H1 (cell line): ENCODE results near the gene ADORA1. TPM values are rescaled to one million over a fixed set of nuclear protein-coding genes. Genes with fewer than 3 reads are reported as not detected.

Experiments
- CTCF ChIA-PET: fragments of 300-600 bp; sonication (Branson Sonifier 250); formaldehyde crosslinking; loops from one replicate; lab custom pipeline; 2021; ENCODE audit not compliant: partially characterized antibody; lab: Charles Lee
- POLR2A ChIA-PET: fragments of 300-600 bp; sonication (Branson Sonifier 250); formaldehyde crosslinking; loops from one replicate; lab custom pipeline; 2021; ENCODE audit warnings: inconsistent platforms; ENCODE audit not compliant: partially characterized antibody; lab: Charles Lee
- DNase-seq, 2 experiments: peaks; one replicate each; pipeline versions ENCODE4 v3.0.0 to v3.0.0-alpha.2; 2010 to 2022; ENCODE audit warnings: low spot score in 2 of 2, low read depth in 1 of 2, mixed read lengths in 1 of 2
- FAIRE-seq: peaks from 2 replicates; lab custom pipeline; 2011; peaks lifted over from hg19 to GRCh38; lab: Jason Lieb, UNC
- H2AFZ ChIP-seq: 2 replicates; pipeline ENCODE4 v1.8.1; 2012; ENCODE audit warnings: low read length, inconsistent platforms
- H2AK5ac ChIP-seq: 2 replicates; pipeline ENCODE4 v1.6.1; 2013; ENCODE audit warnings: low read depth, low read length
- H2BK120ac ChIP-seq: replicated peaks from 2 replicates; pipeline ENCODE3; 2013; ENCODE audit warnings: low read depth, low read length, inconsistent platforms
- H2BK12ac ChIP-seq: 2 replicates; pipeline ENCODE4 v1.6.1; 2013; ENCODE audit warnings: low read depth, low read length
- H2BK15ac ChIP-seq: 2 replicates; pipeline ENCODE4 v1.6.1; 2013; ENCODE audit warnings: low read length
- H2BK20ac ChIP-seq: 2 replicates; pipeline ENCODE4 v1.6.1; 2013; ENCODE audit warnings: low read length
- H2BK5ac ChIP-seq: 2 replicates; pipeline ENCODE4 v1.6.1; 2013; ENCODE audit warnings: low read depth, low read length
- H3K14ac ChIP-seq: 2 replicates; pipeline ENCODE4 v1.6.1; 2013; ENCODE audit warnings: inconsistent platforms; ENCODE audit not compliant: insufficient read length
- H3K18ac ChIP-seq: 2 replicates; pipeline ENCODE4 v1.6.1; 2013; ENCODE audit warnings: low read length; ENCODE audit errors: extremely low read depth
- H3K23ac ChIP-seq: 2 replicates; pipeline ENCODE4 v1.6.1; 2013; ENCODE audit warnings: inconsistent platforms; ENCODE audit not compliant: insufficient read length
- H3K23me2 ChIP-seq: 2 replicates; pipeline ENCODE4 v1.6.1; 2013; ENCODE audit warnings: low read depth, low read length
- H3K27ac ChIP-seq: 2 replicates; pipeline ENCODE4 v1.6.1; 2011; ENCODE audit warnings: low read depth, low read length, inconsistent platforms
- H3K27me3 ChIP-seq, 4 experiments: replicated peaks in 1 of 4; 1 replicate in 1 of 4; 2 replicates in 3 of 4; pipeline versions ENCODE4 v1.6.1 to v1.8.1; 2011 to 2013; ENCODE audit warnings: low read length in 3 of 4, mild to moderate bottlenecking in 3 of 4, inconsistent platforms in 2 of 4, mixed read lengths in 2 of 4, moderate library complexity in 1 of 4; ENCODE audit not compliant: control insufficient read depth in 3 of 4, insufficient read depth in 3 of 4; ENCODE audit errors: extremely low read depth in 1 of 4
- H3K36me3 ChIP-seq, 4 experiments: 2 replicates each; pipeline versions ENCODE4 v1.6.1 to v1.8.1; 2011 to 2013; ENCODE audit warnings: mild to moderate bottlenecking in 4 of 4, low read length in 3 of 4, moderate library complexity in 2 of 4, control low read depth in 1 of 4, inconsistent platforms in 1 of 4; ENCODE audit not compliant: insufficient read depth in 4 of 4, control insufficient read depth in 2 of 4
- H3K4ac ChIP-seq: replicated peaks from 2 replicates; pipeline ENCODE3; 2013; ENCODE audit warnings: low read length, low read depth, mixed read lengths, inconsistent platforms; ENCODE audit not compliant: insufficient read length
- H3K4me1 ChIP-seq, 4 experiments: replicated peaks in 1 of 4; 1 replicate in 1 of 4; 2 replicates in 3 of 4; pipeline versions ENCODE4 v1.6.1 to v1.8.1; 2011 to 2013; ENCODE audit warnings: low read length in 3 of 4, inconsistent platforms in 2 of 4, mixed read lengths in 1 of 4; ENCODE audit not compliant: insufficient read depth in 4 of 4, control insufficient read depth in 3 of 4
- H3K4me2 ChIP-seq, 2 experiments: 2 replicates each; pipeline versions ENCODE4 v1.6.1 to v1.8.1; 2011 to 2013; ENCODE audit warnings: low read depth in 2 of 2, low read length in 2 of 2, control low read depth in 1 of 2, inconsistent platforms in 1 of 2, mild to moderate bottlenecking in 1 of 2; ENCODE audit not compliant: insufficient read depth in 1 of 2
- H3K4me3 ChIP-seq, 4 experiments: fragments of 200-600, 300-600 bp in 1 of 4; sonication (generic), shearing (Covaris generic), sonication (Bioruptor Twin) in 1 of 4; 2 replicates each; pipeline versions ENCODE4 v1.5.1 to v1.8.1; 2011 to 2016; ENCODE audit warnings: low read length in 4 of 4, low read depth in 3 of 4, control low read depth in 2 of 4, inconsistent platforms in 2 of 4, mild to moderate bottlenecking in 2 of 4, mixed read lengths in 1 of 4, moderate library complexity in 1 of 4; ENCODE audit not compliant: insufficient read depth in 2 of 4; ENCODE audit errors: extremely low read depth in 1 of 4
- H3K56ac ChIP-seq: replicated peaks from 2 replicates; pipeline ENCODE3; 2013; ENCODE audit warnings: low read depth, mild to moderate bottlenecking, mixed read lengths, low read length, inconsistent platforms; ENCODE audit not compliant: insufficient read length
- H3K79me1 ChIP-seq: 2 replicates; pipeline ENCODE4 v1.6.1; 2013; ENCODE audit warnings: low read depth, low read length, control low read depth
- H3K79me2 ChIP-seq, 2 experiments: 2 replicates each; pipeline versions ENCODE4 v1.6.1 to v1.8.1; 2012 to 2013; ENCODE audit warnings: low read length in 2 of 2, mild to moderate bottlenecking in 2 of 2, inconsistent platforms in 1 of 2; ENCODE audit not compliant: insufficient read depth in 2 of 2, control insufficient read depth in 1 of 2
- H3K9ac ChIP-seq, 4 experiments: replicated peaks in 1 of 4; 1 replicate in 1 of 4; 2 replicates in 3 of 4; pipeline versions ENCODE4 v1.6.1 to v1.8.1; 2011 to 2013; ENCODE audit warnings: low read depth in 3 of 4, low read length in 3 of 4, control low read depth in 2 of 4, mild to moderate bottlenecking in 2 of 4, moderate library complexity in 2 of 4, inconsistent platforms in 1 of 4; ENCODE audit errors: extremely low read depth in 1 of 4
- H3K9me3 ChIP-seq, 2 experiments: 2 replicates each; pipeline versions ENCODE4 v1.6.1 to v1.8.1; 2012 to 2013; ENCODE audit warnings: mild to moderate bottlenecking in 2 of 2, moderate library complexity in 2 of 2, control low read depth in 1 of 2, inconsistent platforms in 1 of 2, low read depth in 1 of 2, low read length in 1 of 2, mixed read lengths in 1 of 2; ENCODE audit not compliant: insufficient read depth in 2 of 2
- H4K20me1 ChIP-seq, 2 experiments: replicated peaks in 1 of 2; 2 replicates each; pipeline versions ENCODE3 to v1.8.1; 2011 to 2013; ENCODE audit warnings: inconsistent platforms in 2 of 2, low read length in 2 of 2, mild to moderate bottlenecking in 1 of 2; ENCODE audit not compliant: insufficient read depth in 2 of 2, control insufficient read depth in 1 of 2
- H4K5ac ChIP-seq: 2 replicates; pipeline ENCODE4 v1.6.1; 2013; ENCODE audit warnings: low read length, low read depth, mixed read lengths, inconsistent platforms; ENCODE audit not compliant: insufficient read length
- H4K8ac ChIP-seq: 2 replicates; pipeline ENCODE4 v1.8.0; 2013; ENCODE audit warnings: mild to moderate bottlenecking, moderate library complexity, low read length, inconsistent platforms; ENCODE audit not compliant: insufficient read depth; ENCODE audit errors: extremely low read depth
- H4K91ac ChIP-seq: replicated peaks from 2 replicates; pipeline ENCODE3; 2013; ENCODE audit warnings: low read length, mixed read lengths, inconsistent platforms; ENCODE audit not compliant: insufficient read length
- BRCA1 ChIP-seq: IDR thresholded peaks from 2 replicates; pipeline ENCODE4 v1.6.1; 2012; ENCODE audit warnings: low read depth, low read length, improper control_type of control experiment
- HDAC6 ChIP-seq: IDR thresholded peaks from one replicate; pipeline ENCODE4 v1.7.1; 2012; ENCODE audit warnings: low read depth, mild to moderate bottlenecking, inconsistent platforms, low read length, moderate library complexity
- JUN ChIP-seq: IDR thresholded peaks from 2 replicates; pipeline ENCODE4 v1.6.1; 2011; ENCODE audit warnings: low read depth, mild to moderate bottlenecking, improper control_type of control experiment, low read length
- KDM1A ChIP-seq: fragments of 200-600, 300-600 bp; sonication (generic); IDR thresholded peaks from 2 replicates; pipeline ENCODE4 v1.7.1; 2016; ENCODE audit warnings: mild to moderate bottlenecking, low read length, borderline replicate concordance
- RFX5 ChIP-seq: IDR thresholded peaks from 2 replicates; pipeline ENCODE4 v1.6.1; 2011; ENCODE audit warnings: low read depth, low read length, improper control_type of control experiment, borderline replicate concordance
- RNF2 ChIP-seq: fragments of 200-900, 300-1000 bp; sonication (generic); IDR thresholded peaks from 2 replicates; pipeline ENCODE4 v1.7.1; 2016; ENCODE audit warnings: borderline replicate concordance, low read depth, mild to moderate bottlenecking, antibody characterized with exemption, low read length; ENCODE audit not compliant: poor library complexity, severe bottlenecking; ENCODE audit errors: missing control alignments
- SIN3A ChIP-seq, 2 experiments: IDR thresholded peaks in 1 of 2; conservative IDR thresholded peaks in 1 of 2; 2 replicates each; pipeline ENCODE4 v1.6.1; 2011 to 2012; ENCODE audit warnings: low read length in 2 of 2, improper control_type of control experiment in 1 of 2, low read depth in 1 of 2, mild to moderate bottlenecking in 1 of 2
- SP2 ChIP-seq: IDR thresholded peaks from 2 replicates; pipeline ENCODE4 v1.6.1; 2012; ENCODE audit warnings: mild to moderate bottlenecking, low read length, inconsistent platforms
- TAF1 ChIP-seq: IDR thresholded peaks from 2 replicates; pipeline ENCODE4 v1.6.1; 2011; ENCODE audit warnings: mild to moderate bottlenecking, low read depth, low read length
- WGBS, 2 experiments: shearing (Covaris generic) in 1 of 2; methylation state at CpG; one replicate each; pipeline versions ENCODE4 v1.1.6 to v1.1.7; 2013 to 2015; ENCODE audit warnings: low lambda C conversion rate in 2 of 2, mixed read lengths in 2 of 2, inconsistent platforms in 1 of 2, low coverage in 1 of 2, missing lambda C conversion rate in 1 of 2; ENCODE audit not compliant: insufficient replicate concordance in 2 of 2, insufficient coverage in 1 of 2, insufficient read length in 1 of 2; ENCODE audit errors: extremely low coverage in 1 of 2, missing lambda C conversion rate in 1 of 2; 5-methylcytosine and 5-hydroxymethylcytosine counted together
- polyA plus RNA-seq, 7 experiments: library from polyadenylated mRNA; depleted of rRNA in 3 of 7; stranded (reverse) in 5 of 7; unstranded in 2 of 7; fragments of >200 nt in 5 of 7; fragments of 200-250 nt in 2 of 7; gene quantifications; 1 replicate in 5 of 7; 2 replicates in 1 of 7; 4 replicates in 1 of 7; pipeline versions ENCODE4 v1.2.1 to v1.2.3, GENCODE V29; 2011 to 2013; ENCODE audit warnings: missing spikeins in 2 of 7, mixed read lengths in 2 of 7
- total RNA-seq: library from RNA; stranded (reverse); fragmentation: NEBNext Ultra II Directional; extraction: Animal tissue kit (Norgen Biotek cat#: 25700); gene quantifications from 2 replicates; pipeline ENCODE4 v1.2.1, GENCODE V29; 2021

Gene ADORA1
- total and polyA plus RNA-seq, 2 of the 8 experiments (the other 6 are each of a cell fraction or from before 2014, with no cell fraction given), result 3.3 to 6.7 TPM

DNA sequence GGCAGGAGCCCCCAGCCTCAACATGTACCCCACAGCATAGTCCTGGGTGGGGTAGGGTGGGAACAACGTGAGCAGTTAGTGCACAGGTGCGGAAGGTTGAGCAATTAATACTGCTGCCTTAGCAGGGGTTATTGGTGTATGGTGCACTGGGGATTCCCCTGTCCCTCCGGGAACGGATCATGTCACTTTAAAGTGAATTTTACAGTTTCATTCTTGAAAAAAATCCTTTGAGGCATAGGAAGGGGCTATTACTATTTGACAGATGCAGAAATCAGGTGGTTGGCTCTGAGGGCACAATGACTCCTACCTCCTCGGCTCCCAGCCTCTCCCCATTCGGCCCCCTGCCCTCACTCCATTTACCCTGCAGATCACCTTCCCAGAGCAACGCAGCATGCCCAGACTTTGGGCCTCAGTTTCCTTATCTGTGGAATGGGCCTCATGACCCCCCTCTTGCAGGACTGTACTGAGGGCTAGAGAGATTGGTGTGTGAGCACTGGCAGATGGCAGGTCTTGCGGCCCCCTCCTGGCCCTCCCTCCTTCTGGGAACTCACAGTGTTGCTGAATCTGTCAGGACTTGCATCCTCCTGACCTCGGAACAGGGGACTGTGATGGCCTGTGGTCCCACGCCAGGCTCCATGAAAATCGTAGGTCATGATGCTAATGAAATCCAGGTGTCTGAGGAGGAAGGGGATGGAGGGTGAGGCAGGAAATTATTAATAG, 53.2 kb downstream of the ADORA1 start:
- no peak overlapping the region; the same call in 1 of the 2 replicates for H4K8ac ChIP-seq
- H3K79me2 ChIP-seq, result no peaks in the 10 kb centered on the region
- H3K4me2 ChIP-seq, result no peak overlapping the region
- 88% methylated on average over 9 of the region's 11 CpGs; no CpG with 5 or more reads in 1 of the 2 experiments for WGBS, 2 experiments
- no peak overlapping the region for H2BK20ac ChIP-seq
- H3K4ac ChIP-seq, result no peak overlapping the region
- no peak overlapping the region for H4K5ac ChIP-seq
- FAIRE-seq (no peak), DNase-seq (no peak)
- no peak overlapping the region for H2BK12ac ChIP-seq
- H3K18ac ChIP-seq, result no peak overlapping the region
- no peak overlapping the region for H3K23ac ChIP-seq
- no peaks in the 10 kb centered on the region for H4K20me1 ChIP-seq
- H3K56ac ChIP-seq, result no peak overlapping the region
- H3K23me2 ChIP-seq, result no peaks in the 10 kb centered on the region
- H4K91ac ChIP-seq, result no peak overlapping the region
- H3K4me1 ChIP-seq, result peaks cover 3 to 9% (median 4%) of the 10 kb centered on the region in 4 experiments; a peak in 6 of 7 replicates
- no peak overlapping the region for H2BK15ac ChIP-seq
- no peak overlapping the region for H3K4me3 ChIP-seq
- TF ChIP-seq RNF2 (no peak), JUN (no peak), HDAC6 (no peak), KDM1A (no peak), RFX5 (no peak), BRCA1 (no peak), SIN3A (conservative IDR thresholded peaks at IDR 0.05 in 1 of 2, IDR thresholded peaks at IDR 0.05 in 1 of 2; ENCODE audit: low read depth in 1 of 2, low read length in 2 of 2) (no peak), TAF1 (no peak), SP2 (no peak)
- TF ChIP-seq, all 59 proteins: peak for 0
- no peak overlapping the region for H2BK5ac ChIP-seq
- no peaks in the 10 kb centered on the region for H3K27me3 ChIP-seq
- H2BK120ac ChIP-seq, result no peak overlapping the region
- H3K9me3 ChIP-seq, result no peaks in the 10 kb centered on the region
- H2AK5ac ChIP-seq, result no peak overlapping the region
- H2AFZ ChIP-seq, result no peak overlapping the region
- no peak overlapping the region for H3K27ac ChIP-seq
- CTCF ChIA-PET, result interaction anchor here (1.6 to 6.1 kb wide), 4 partner anchors 8 to 63 kb away, joined by 5 to 67 read pairs (median 42); partner anchors contain the start of gene MYBPH
- no peak overlapping the region for H3K9ac ChIP-seq
- no peaks in the 10 kb centered on the region for H3K79me1 ChIP-seq
- no peak overlapping the region for H3K14ac ChIP-seq
- POLR2A ChIA-PET, result no interaction called here
- no peaks in the 10 kb centered on the region for H3K36me3 ChIP-seq
